Cardiac muscle cell (in vitro differentiated cells and primary cell): ENCODE results near the gene AKAP8L. TPM values are rescaled to one million over a fixed set of nuclear protein-coding genes. Genes with fewer than 3 reads are reported as not detected.

Source experiments
- DNase-seq, 2 donors: peaks; one replicate each; pipeline versions ENCODE4 v3.0.0 to v3.0.0-alpha.2; 2010 to 2017; ENCODE audit warnings: low read depth in 1 of 2, low spot score in 1 of 2
- H3K27ac ChIP-seq: fragments of 200-600 bp; sonication (generic); 2 replicates; pipeline ENCODE4 v1.5.1; 2016
- H3K27me3 ChIP-seq: fragments of 200-600 bp; sonication (generic); 2 replicates; pipeline ENCODE4 v1.6.0; 2016; ENCODE audit warnings: control low read depth
- H3K36me3 ChIP-seq: fragments of 200-600 bp; sonication (generic); 2 replicates; pipeline ENCODE4 v1.5.1; 2016; ENCODE audit warnings: control low read depth
- H3K4me1 ChIP-seq: fragments of 200-600 bp; sonication (generic); 2 replicates; pipeline ENCODE4 v1.8.1; 2017; ENCODE audit warnings: low read depth, mild to moderate bottlenecking, mixed run types
- H3K4me3 ChIP-seq: fragments of 200-600 bp; sonication (generic); 2 replicates; pipeline ENCODE4 v1.5.1; 2016; ENCODE audit warnings: mild to moderate bottlenecking
- H3K9me3 ChIP-seq: fragments of 200-600 bp; sonication (generic); 2 replicates; pipeline ENCODE4 v1.5.1; 2017; ENCODE audit warnings: low read depth, mild to moderate bottlenecking, control low read depth
- CTCF ChIP-seq: IDR thresholded peaks from 2 replicates; pipeline ENCODE4 v1.5.1; 2012; ENCODE audit warnings: low read depth, mild to moderate bottlenecking, low read length
- polyA plus RNA-seq: library from polyadenylated mRNA; unstranded; fragments of >200 nt; fragmentation: Nextera tagmentation; extraction: Ambion mirVana; gene quantifications from 2 replicates; pipeline ENCODE4 v1.2.1, GENCODE V29; 2016
- total RNA-seq: library from RNA; depleted of rRNA; stranded (reverse); fragments of >200 nt; gene quantifications from 2 replicates; pipeline ENCODE4 v1.2.3, GENCODE V29; 2016

The AKAP8L gene
- total and polyA plus RNA-seq, 2 experiments from 2014 or later = 235 to 410 TPM

GRCh38 chr19:15449620-15450527 lies 31.1 kb upstream of the AKAP8L start, which contains the start of gene WIZ:
WIZ (minus strand) TSS chr19:15449956; CDS start chr19:15448307, 1,649 bp downstream.
- no peak for TF ChIP-seq CTCF
- peak; percentile 85 to 87 for DNase-seq
- no peaks in the 10 kb centered on the region for H3K4me1 ChIP-seq
- peak within 1 kb of the TSS; percentile 87 for H3K4me3 ChIP-seq
- no peaks in the 10 kb centered on the region for H3K9me3 ChIP-seq
- peaks cover 12% of the 10 kb centered on the region for H3K27me3 ChIP-seq
- H3K27ac ChIP-seq = no peak within 1 kb of the TSS
- no peaks in the 10 kb centered on the region for H3K36me3 ChIP-seq

GRCh38 chr19:15448778-15449619 lies 30.2 kb upstream of the AKAP8L start:
- no peaks in the 10 kb centered on the region for H3K4me1 ChIP-seq
- H3K36me3 ChIP-seq = no peaks in the 10 kb centered on the region
- peak; percentile 39 to 46 for DNase-seq
- no peak overlapping the region for H3K27ac ChIP-seq
- no peak for TF ChIP-seq CTCF
- H3K9me3 ChIP-seq = no peaks in the 10 kb centered on the region
- peak overlapping the region; percentile 87 for H3K4me3 ChIP-seq
- H3K27me3 ChIP-seq = peaks cover 3% of the 10 kb centered on the region

- Histone ChIP-seq H3K9me3 (no peaks in the 10 kb centered on the region), H3K27ac (no peak overlapping the region), H3K4me1 (no peaks in the 10 kb centered on the region), H3K4me3 (no peak overlapping the region), H3K36me3 (no peaks in the 10 kb centered on the region), H3K27me3 (no peaks in the 10 kb centered on the region)
- TF ChIP-seq CTCF = no peak
- DNase-seq = no peak
These were observed 29.4 kb upstream of the AKAP8L start for GRCh38 chr19:15448044-15448777.

- no peaks in the 10 kb centered on the region for H3K9me3 ChIP-seq
- no peak for TF ChIP-seq CTCF
- no peak overlapping the region for H3K4me3 ChIP-seq
- H3K4me1 ChIP-seq = no peaks in the 10 kb centered on the region
- no peak for DNase-seq
- no peak overlapping the region for H3K27ac ChIP-seq
- H3K27me3 ChIP-seq = no peaks in the 10 kb centered on the region
- H3K36me3 ChIP-seq = no peaks in the 10 kb centered on the region
These were observed 28.3 kb upstream of the AKAP8L start for GRCh38 chr19:15447057-15447456.

- TF ChIP-seq CTCF = no peak
- no peaks in the 10 kb centered on the region for H3K36me3 ChIP-seq
- no peaks in the 10 kb centered on the region for H3K9me3 ChIP-seq
- no peaks in the 10 kb centered on the region for H3K4me1 ChIP-seq
- DNase-seq = no peak
- no peak overlapping the region for H3K4me3 ChIP-seq
- no peaks in the 10 kb centered on the region for H3K27me3 ChIP-seq
- no peak overlapping the region for H3K27ac ChIP-seq
These were observed 27.1 kb upstream of the AKAP8L start for GRCh38 chr19:15445807-15446376.
